T-cell (primary cell): Measurements from ENCODE around the gene TEFM. TPM values are rescaled to one million over a fixed set of nuclear protein-coding genes. Genes with fewer than 3 reads are reported as not detected.

ENCODE experiments used
- ATAC-seq, 4 experiments: fragments of 200-7000 bp in 3 of 4; fragments of 150-1000 bp in 1 of 4; cut with Tn5 transposase; replicated peaks in 1 of 4; 1 replicate in 3 of 4; 2 replicates in 1 of 4; pipeline ENCODE4 v1.10.0; 2021; ENCODE audit warnings: moderate library complexity in 3 of 4, mild to moderate bottlenecking in 2 of 4, moderate number of reproducible peaks in 1 of 4
- CTCF ChIA-PET, 2 donors: fragments of 300-600 bp; sonication (Branson Sonifier 250); formaldehyde crosslinking; loops; one replicate each; lab custom pipeline; 2022; ENCODE audit warnings: antibody characterized with exemption in 2 of 2; lab: Charles Lee
- POLR2A ChIA-PET, 2 donors: fragments of 300-600 bp; sonication (Branson Sonifier 250); formaldehyde crosslinking; loops; one replicate each; lab custom pipeline; 2022; ENCODE audit warnings: antibody characterized with exemption in 2 of 2; lab: Charles Lee
- DNase-seq, 35 experiments: peaks; one replicate each; pipeline versions ENCODE4 v3.0.0 to v3.0.0-alpha.2; 2013 to 2023
- H3K27ac ChIP-seq: one replicate; pipeline ENCODE4 v1.5.1; 2013; ENCODE audit warnings: low read length
- H3K27me3 ChIP-seq, 2 experiments: replicated peaks in 1 of 2; 1 replicate in 1 of 2; 2 replicates in 1 of 2; pipeline versions ENCODE4 v1.6.1 to v1.7.0; 2013; ENCODE audit warnings: low read length in 1 of 2, mixed read lengths in 1 of 2; ENCODE audit not compliant: control insufficient read depth in 2 of 2, insufficient read depth in 2 of 2; ENCODE audit errors: extremely low read depth in 1 of 2
- H3K36me3 ChIP-seq, 2 donors: 1 replicate in 1 of 2; 2 replicates in 1 of 2; pipeline versions ENCODE4 v1.6.1 to v1.7.0; 2013; ENCODE audit warnings: low read length in 1 of 2; ENCODE audit not compliant: control insufficient read depth in 2 of 2, insufficient read depth in 1 of 2; ENCODE audit errors: extremely low read depth in 1 of 2
- H3K4me1 ChIP-seq, 2 experiments: 1 replicate in 1 of 2; 2 replicates in 1 of 2; pipeline versions ENCODE4 v1.6.1 to v1.7.0; 2013; ENCODE audit warnings: low read length in 2 of 2, mixed read lengths in 1 of 2; ENCODE audit not compliant: insufficient read depth in 2 of 2, control insufficient read depth in 1 of 2; ENCODE audit errors: extremely low read depth in 1 of 2
- H3K4me3 ChIP-seq, 2 donors: 1 replicate in 1 of 2; 2 replicates in 1 of 2; pipeline versions ENCODE4 v1.5.1 to v1.7.0; 2013; ENCODE audit warnings: mild to moderate bottlenecking in 2 of 2, low read length in 1 of 2, moderate library complexity in 1 of 2; ENCODE audit not compliant: control insufficient read depth in 1 of 2; ENCODE audit errors: extremely low read depth in 1 of 2
- H3K9me3 ChIP-seq: 2 replicates; pipeline ENCODE4 v1.7.0; 2013
- H3K27ac Mint-ChIP-seq, 2 donors: one replicate each; pipeline ENCODE4 v1.8.0; 2020 to 2021; ENCODE audit warnings: mild to moderate bottlenecking in 2 of 2, mixed read lengths in 2 of 2
- H3K27me3 Mint-ChIP-seq, 2 donors: one replicate each; pipeline ENCODE4 v1.8.0; 2021 to 2022; ENCODE audit warnings: mixed read lengths in 2 of 2
- H3K36me3 Mint-ChIP-seq: one replicate; pipeline ENCODE4 v1.8.0; 2021; ENCODE audit warnings: mixed read lengths
- H3K4me1 Mint-ChIP-seq, 3 donors: one replicate each; pipeline ENCODE4 v1.8.0; 2020 to 2022; ENCODE audit warnings: mixed read lengths in 3 of 3, mild to moderate bottlenecking in 1 of 3
- H3K4me3 Mint-ChIP-seq, 3 donors: one replicate each; pipeline ENCODE4 v1.8.0; 2020 to 2022; ENCODE audit warnings: mild to moderate bottlenecking in 3 of 3, mixed read lengths in 3 of 3, moderate library complexity in 3 of 3
- H3K9me3 Mint-ChIP-seq, 3 donors: one replicate each; pipeline ENCODE4 v1.8.0; 2020 to 2022; ENCODE audit warnings: mixed read lengths in 3 of 3
- WGBS: methylation state at CpG from one replicate; pipeline ENCODE4 v1.1.5; 2013; ENCODE audit warnings: missing lambda C conversion rate; ENCODE audit not compliant: insufficient coverage; 5-methylcytosine and 5-hydroxymethylcytosine counted together
- total RNA-seq, 35 experiments: library from RNA in 6 of 35; stranded (reverse) in 6 of 35; fragments of 120-200 nt in 1 of 35; gene quantifications; one replicate each; pipeline versions ENCODE4 v1.2.1 to v1.2.4 and lab custom pipeline; 2013 to 2026

The TEFM gene, protein sequence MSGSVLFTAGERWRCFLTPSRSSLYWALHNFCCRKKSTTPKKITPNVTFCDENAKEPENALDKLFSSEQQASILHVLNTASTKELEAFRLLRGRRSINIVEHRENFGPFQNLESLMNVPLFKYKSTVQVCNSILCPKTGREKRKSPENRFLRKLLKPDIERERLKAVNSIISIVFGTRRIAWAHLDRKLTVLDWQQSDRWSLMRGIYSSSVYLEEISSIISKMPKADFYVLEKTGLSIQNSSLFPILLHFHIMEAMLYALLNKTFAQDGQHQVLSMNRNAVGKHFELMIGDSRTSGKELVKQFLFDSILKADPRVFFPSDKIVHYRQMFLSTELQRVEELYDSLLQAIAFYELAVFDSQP
- total RNA-seq (10 to 100 TPM in 4 of 5 donors, 1 to 10 TPM in 1; 9.5 to 16.9 (median 14.8) TPM), total RNA-seq (lab: John Stamatoyannopoulos, UW) (4.8 to 16.8 (median 12.3) reads per million in 29 experiments)
- 23.8 TPM for total RNA-seq (2013)

DNA sequence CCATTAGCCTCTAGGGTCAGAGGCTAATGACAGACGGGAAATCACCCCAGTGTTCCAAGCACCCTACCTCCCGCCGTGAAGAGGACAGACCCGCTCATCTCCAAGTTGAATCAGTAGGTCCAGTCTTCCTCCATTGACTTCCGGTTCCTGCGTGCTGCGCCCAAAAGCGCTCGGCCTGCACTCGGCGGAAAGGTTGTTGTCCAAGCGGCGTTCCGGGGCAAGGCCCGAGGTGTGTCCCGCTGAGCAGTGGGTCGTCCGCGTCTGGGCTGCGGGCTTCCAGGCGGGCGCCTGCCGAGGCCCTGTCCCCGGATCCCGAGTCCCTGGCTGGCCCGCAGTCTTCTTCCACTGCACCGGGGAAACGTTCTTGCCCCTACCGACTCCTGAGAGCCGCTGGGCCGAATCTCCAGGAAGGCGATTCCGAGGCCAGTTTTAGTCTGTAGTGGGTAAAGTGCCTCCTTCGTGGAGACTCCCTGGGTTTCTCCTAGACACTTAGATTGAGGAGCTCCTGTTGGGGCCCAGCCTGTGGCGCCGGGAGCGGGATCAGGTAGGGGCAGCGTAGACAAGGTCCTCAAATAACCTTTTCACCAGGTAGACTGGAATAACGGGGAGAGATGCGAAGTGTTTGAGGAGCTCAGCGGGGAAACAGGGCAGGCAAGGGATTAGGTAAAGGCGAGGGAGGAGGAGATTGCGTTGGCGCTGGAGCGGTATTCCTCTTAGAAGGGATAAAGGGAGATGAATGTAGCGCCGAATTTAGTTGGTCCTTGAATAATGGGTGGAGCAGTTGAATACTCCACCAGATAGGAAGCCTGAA, at the start of gene TEFM:
TEFM (minus strand) TSS at position 138 of the 811 bp plus-strand sequence; CDS start at position 98, 40 bp downstream.
- Histone ChIP-seq H3K36me3 (peaks cover 5 to 13% of the 10 kb centered on the region in 2 donors), H3K4me3 (peak within 1 kb of the TSS; percentile 85 to 99), H3K9me3 (no peaks in the 10 kb centered on the region), H3K4me1 (peaks cover 2 to 26% of the 10 kb centered on the region in 2 experiments), H3K27me3 (no peaks in the 10 kb centered on the region), H3K27ac (peak within 1 kb of the TSS; percentile 75)
- Mint-ChIP-seq H3K27me3 (no peaks in the 10 kb centered on the region), H3K4me3 (peak within 1 kb of the TSS; percentile 89 to 96 (median 91)), H3K27ac (peak within 1 kb of the TSS; percentile 95 to 96), H3K9me3 (no peaks in the 10 kb centered on the region), H3K36me3 (peaks cover 13% of the 10 kb centered on the region), H3K4me1 (peaks cover 47 to 53% (median 52%) of the 10 kb centered on the region in 3 donors)
- WGBS = under 1% methylated on average over 41 of the region's 47 CpGs
- ATAC-seq (peak; percentile 94 to 98 (median 96)), DNase-seq (peak; percentile 71 to 93 (median 83))
- ChIA-PET CTCF (interaction anchor here in 1 of 2 donors (0.5 kb wide), 1 partner anchor 802 kb away, joined by 3 read pairs; no protein-coding TSS in a partner anchor), POLR2A (no interaction called here)

DNA sequence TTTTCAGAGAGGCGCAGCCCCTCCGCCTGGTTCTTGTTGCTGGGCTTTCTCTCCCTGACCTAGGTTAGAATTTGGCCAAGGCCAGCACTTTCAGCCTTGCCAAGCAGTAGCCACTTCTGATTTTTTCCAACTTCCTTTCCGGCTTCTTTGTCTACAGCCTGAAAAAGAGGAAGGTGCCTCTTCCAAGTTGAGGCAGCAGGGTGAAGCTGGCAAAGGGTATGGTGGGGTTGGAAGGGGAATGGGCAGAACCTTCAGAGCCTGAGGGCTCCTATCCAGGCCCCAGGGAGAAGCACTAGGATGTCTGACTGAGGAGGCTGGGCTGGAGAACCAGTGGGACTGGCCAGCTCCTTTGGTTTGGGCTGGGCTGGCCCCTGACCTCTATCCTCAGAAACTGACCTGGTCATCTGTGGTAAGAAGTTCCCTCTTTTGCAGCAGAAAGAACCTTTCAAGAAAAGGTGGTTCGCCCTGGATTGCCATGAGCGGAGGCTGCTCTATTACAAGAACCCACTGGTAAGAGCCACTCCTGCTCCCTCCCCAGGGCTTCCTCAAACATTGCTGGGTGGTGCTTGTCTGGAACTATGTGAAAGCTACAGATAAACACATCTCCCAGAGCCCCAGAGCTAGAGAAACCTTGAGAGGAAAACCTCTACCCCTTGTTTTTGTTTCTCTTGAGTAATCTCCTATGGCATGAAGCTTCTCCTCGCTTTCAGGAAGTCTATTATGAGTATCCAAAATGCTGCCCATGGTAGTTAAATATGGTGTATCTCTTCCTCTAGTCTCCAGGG, 48.2 kb upstream of the TEFM start:
- Mint-ChIP-seq H3K4me1 (peaks cover 0 to 2% (median 0%) of the 10 kb centered on the region in 3 donors), H3K9me3 (no peaks in the 10 kb centered on the region), H3K27ac (no peak overlapping the region), H3K4me3 (no peak overlapping the region), H3K27me3 (peaks cover 0 to 5% of the 10 kb centered on the region in 2 donors), H3K36me3 (no peaks in the 10 kb centered on the region)
- Histone ChIP-seq H3K36me3 (no peaks in the 10 kb centered on the region), H3K9me3 (no peaks in the 10 kb centered on the region), H3K4me1 (no peaks in the 10 kb centered on the region), H3K27me3 (peaks cover 0 to 2% of the 10 kb centered on the region in 2 experiments), H3K4me3 (no peak overlapping the region), H3K27ac (no peak overlapping the region)
- ChIA-PET CTCF (no interaction called here), POLR2A (no interaction called here)
- no peak for ATAC-seq
- DNase-seq = no peak
- WGBS = 92% methylated on average over 3 of the region's 6 CpGs

DNA sequence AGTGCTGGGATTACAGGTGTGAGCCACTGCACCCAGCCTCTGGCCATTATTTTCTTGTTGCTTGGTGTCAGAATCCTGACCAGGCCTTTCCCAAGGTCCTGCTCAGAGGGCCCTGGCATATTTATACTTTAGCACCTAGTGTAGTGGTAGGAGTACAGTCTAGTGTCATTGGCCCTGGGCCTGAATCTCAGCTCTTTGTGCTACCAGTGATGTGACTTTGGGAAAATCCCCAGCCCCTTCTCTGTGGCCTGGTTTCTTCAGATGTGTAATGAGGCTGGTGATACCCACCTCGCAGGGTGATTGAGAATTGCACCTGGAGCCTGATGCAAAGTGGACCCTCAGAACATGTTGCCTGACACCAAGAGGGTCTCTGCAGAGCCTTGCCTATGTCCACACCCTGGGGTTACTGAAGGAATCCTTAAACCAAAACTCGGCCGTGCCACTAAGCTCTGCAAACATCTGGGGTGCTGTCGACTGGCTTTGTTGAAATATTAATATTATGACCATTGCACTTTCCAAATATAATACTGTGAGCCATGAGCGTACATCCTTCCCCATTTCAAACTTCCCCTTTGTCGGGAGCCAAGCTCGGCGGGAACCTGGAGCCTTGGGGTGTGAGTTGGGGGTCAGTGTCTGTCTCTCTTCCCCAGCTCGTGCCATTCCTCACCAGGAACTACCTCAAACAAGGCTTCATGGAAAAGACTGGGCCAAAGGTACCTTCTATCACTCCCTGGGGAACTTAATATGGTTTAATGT, 46.8 kb upstream of the TEFM start:
- CTCF ChIA-PET = interaction anchor here in 1 of 2 donors (0.5 to 0.6 kb wide), 2 partner anchors 18 to 949 kb away, joined by 3 read pairs; partner anchors contain the start of gene RNF135
- no peaks in the 10 kb centered on the region for H3K36me3 ChIP-seq
- no peaks in the 10 kb centered on the region for H3K4me1 Mint-ChIP-seq
- H3K27ac ChIP-seq = no peak overlapping the region
- H3K4me1 ChIP-seq = no peaks in the 10 kb centered on the region
- H3K36me3 Mint-ChIP-seq = no peaks in the 10 kb centered on the region
- 71% methylated on average over 1 of the region's 9 CpGs for WGBS
- DNase-seq (no peak), ATAC-seq (no peak)
- peaks cover 0 to 4% of the 10 kb centered on the region in 2 donors for H3K27me3 Mint-ChIP-seq
- peaks cover 0 to 2% of the 10 kb centered on the region in 2 experiments for H3K27me3 ChIP-seq
- H3K4me3 ChIP-seq = no peak overlapping the region
- no peak overlapping the region for H3K4me3 Mint-ChIP-seq
- H3K9me3 Mint-ChIP-seq = no peaks in the 10 kb centered on the region
- H3K27ac Mint-ChIP-seq = no peak overlapping the region
- POLR2A ChIA-PET = no interaction called here
- no peaks in the 10 kb centered on the region for H3K9me3 ChIP-seq

DNA sequence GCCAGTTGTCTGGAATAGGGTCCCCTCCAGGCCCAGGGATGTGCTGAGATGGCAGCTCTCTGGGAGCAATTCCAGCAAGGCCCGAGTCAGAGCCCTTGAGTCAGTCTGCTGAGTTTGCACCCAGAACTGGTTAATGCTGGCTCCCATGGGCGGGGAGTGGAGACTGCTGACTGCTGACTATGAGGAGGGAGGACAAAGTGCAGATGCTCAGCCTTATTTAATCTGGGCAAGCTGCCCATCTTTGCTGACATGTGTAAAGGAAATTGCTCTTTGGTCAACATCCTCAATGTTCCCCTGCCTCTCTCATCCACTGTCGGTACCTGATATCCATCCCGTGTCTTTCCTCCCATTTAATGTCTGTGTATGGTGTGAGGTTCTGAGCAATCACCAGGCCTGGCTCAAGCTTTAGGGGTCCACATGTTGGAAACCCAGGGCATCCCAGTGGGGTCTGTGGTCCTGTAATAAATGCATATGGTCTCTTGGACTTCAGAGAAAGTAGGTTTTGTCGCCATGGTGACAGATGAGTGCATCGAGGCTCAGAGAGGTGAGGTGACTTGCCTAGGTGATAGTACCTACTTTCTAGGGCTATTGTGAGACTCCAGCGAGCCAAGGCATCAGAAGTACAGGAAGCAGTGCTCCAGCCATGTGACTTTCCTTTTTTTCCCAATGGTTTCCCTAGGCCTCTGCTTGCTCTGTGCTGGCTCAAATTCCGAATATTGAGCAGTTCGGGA, 44.8 kb upstream of the TEFM start:
- H3K9me3 ChIP-seq = no peaks in the 10 kb centered on the region
- DNase-seq = no peak
- no peaks in the 10 kb centered on the region for H3K4me1 ChIP-seq
- H3K27me3 Mint-ChIP-seq = no peaks in the 10 kb centered on the region
- no peak overlapping the region for H3K27ac ChIP-seq
- ATAC-seq = no peak
- H3K4me3 Mint-ChIP-seq = no peak overlapping the region
- H3K27ac Mint-ChIP-seq = no peak overlapping the region
- H3K9me3 Mint-ChIP-seq = no peaks in the 10 kb centered on the region
- CTCF ChIA-PET = no interaction called here
- no peaks in the 10 kb centered on the region for H3K36me3 ChIP-seq
- no peaks in the 10 kb centered on the region for H3K36me3 Mint-ChIP-seq
- H3K4me1 Mint-ChIP-seq = no peaks in the 10 kb centered on the region
- 81% methylated on average over 4 of the region's 9 CpGs for whole genome bisulfite sequencing
- POLR2A ChIA-PET = no interaction called here
- no peak overlapping the region for H3K4me3 ChIP-seq
- H3K27me3 ChIP-seq = no peaks in the 10 kb centered on the region

DNA sequence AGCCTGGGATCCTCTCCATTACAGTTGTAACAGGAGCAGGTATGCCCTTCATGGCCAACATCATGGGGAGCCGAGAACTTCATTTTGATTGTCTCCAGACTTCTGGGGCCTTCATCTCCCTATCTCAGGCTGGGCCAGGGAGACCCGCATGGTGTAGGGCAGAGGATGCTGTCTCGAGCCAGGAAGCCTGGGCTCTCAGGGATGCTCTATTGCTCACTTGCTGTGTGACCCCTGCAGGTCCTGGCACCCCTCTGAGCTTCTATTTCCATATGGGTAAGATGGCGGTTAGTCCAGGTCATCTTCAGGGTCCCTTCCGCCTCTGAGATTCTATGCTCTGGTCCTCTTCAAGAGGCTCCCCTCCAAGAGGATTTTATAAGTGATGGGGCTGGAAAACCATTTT, 44.2 kb upstream of the TEFM start:
- Histone ChIP-seq H3K4me3 (no peak overlapping the region), H3K9me3 (no peaks in the 10 kb centered on the region), H3K27ac (no peak overlapping the region), H3K4me1 (no peaks in the 10 kb centered on the region), H3K36me3 (no peaks in the 10 kb centered on the region), H3K27me3 (no peaks in the 10 kb centered on the region)
- Mint-ChIP-seq H3K4me1 (no peaks in the 10 kb centered on the region), H3K27me3 (no peaks in the 10 kb centered on the region), H3K27ac (no peak overlapping the region), H3K4me3 (no peak overlapping the region), H3K36me3 (no peaks in the 10 kb centered on the region), H3K9me3 (no peaks in the 10 kb centered on the region)
- CTCF ChIA-PET = no interaction called here
- POLR2A ChIA-PET = no interaction called here
- DNase-seq (no peak), ATAC-seq (no peak)
- WGBS = 90% methylated on average over 3 of the region's 5 CpGs
